Placental pericyte (primary cell): ENCODE data around the gene ANKRD13C. TPM values are rescaled to one million over a fixed set of nuclear protein-coding genes. Genes with fewer than 3 reads are reported as not detected.

Source experiments
- total RNA-seq: library from RNA; depleted of rRNA; stranded (reverse); fragments of >200 nt; gene quantifications from 2 replicates; pipeline ENCODE4 v1.2.3, GENCODE V29; 2012

ANKRD13C gene
- total RNA-seq: 24.5 and 37.5 TPM in 2 replicates

DNA sequence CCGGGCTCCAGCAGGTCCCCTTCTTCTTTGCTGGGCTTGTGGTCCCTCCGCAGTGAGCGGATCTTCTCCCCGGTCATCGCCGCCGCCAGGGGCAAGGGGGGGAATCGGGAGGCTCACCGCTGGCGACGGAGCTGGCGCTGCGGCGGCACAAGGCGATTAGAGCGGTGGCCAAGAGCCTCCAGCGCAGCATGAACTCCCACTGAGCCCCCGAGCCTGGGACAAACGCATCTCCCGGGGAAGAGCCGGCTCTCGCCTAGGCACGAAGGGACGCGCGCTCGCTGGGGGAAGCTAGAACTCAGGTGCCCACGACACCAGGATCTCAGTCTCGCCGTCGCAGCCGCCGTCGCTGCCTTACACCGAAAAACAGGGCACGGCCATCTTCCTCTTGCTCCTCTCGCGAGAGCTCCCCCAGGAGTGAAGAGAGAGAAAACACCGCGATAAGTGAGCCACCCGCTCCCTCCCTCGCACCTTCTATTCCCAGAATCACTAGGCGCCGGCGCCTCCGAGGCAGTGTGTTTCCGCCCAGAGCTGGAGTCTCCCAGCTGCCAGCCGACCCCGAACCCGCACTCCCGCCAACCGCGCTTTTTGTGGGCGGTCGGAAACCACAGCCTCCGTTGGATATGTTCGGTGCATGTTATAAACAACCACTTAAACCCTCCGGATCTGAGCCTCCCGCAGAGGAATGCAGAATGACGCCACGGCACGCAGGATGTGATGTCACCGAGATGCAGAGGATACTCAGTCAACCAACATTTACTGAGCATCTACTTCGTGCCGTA is at the start of gene ANKRD13C:
TSS of gene ANKRD13C (minus strand) at position 391 of the 779 bp plus-strand sequence. CDS start at position 77, 314 bp downstream.

DNA sequence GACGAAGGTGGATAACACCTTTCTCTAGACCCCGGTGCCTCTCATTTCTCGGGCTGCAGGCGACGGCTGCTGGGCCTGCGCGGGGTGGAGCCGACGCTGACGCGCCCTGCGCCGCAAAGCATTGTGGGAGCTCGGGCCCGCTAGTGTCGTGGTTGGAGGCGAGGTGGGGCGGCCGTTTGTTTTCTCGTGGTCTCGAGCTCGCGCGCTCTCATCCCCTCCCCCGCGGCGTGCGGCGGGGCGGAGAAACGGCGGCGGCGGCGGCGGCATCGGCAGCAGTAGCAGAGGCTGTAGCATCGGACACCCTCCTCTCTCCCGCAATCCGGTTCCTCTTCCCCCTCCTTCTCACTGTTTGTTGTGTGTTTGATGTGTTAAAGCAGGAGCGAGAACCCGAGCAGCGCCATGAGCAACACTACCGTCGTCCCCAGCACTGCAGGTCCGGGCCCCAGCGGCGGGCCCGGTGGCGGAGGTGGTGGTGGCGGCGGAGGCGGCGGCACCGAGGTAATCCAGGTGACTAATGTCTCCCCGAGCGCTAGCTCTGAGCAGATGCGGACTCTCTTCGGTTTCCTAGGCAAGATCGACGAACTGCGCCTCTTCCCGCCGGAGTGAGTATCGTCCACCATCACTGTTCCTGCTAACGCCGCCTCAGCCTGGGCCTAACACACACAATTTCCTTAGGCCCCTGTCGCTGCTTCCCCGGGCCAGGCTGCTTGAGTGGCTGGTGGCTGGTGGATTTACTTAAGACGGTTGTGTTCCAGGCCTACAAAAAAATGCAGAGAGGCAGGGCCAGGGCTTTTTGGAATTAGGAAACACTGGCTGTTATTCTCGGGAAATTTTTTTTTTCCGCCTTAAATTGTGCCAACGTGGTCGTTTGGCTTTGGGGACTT is 133.0 kb downstream of the ANKRD13C start, which contains the start of gene SRSF11:
TSS of gene SRSF11 (plus strand) at position 143 of the 884 bp plus-strand sequence. CDS start at position 400, 257 bp downstream.

Other genes starting within 250 kb of the ANKRD13C start
- gene LRRC40, start 149.1 kb downstream of the ANKRD13C start, total RNA-seq: 11.6 and 33.8 TPM in 2 replicates
- gene SRSF11, start 133.3 kb downstream of the ANKRD13C start, total RNA-seq: 98.9 and 154 TPM in 2 replicates
- 7.0 and 27.6 TPM in 2 replicates for gene CTH, start 56.5 kb upstream of the ANKRD13C start, total RNA-seq